Lower lobe of right lung (tissue), 2 donors: ENCODE data around the gene ZNF469. TPM values are rescaled to one million over a fixed set of nuclear protein-coding genes. Genes with fewer than 3 reads are reported as not detected.
"Not testable (repeated sequence)": the region's sequence is repeated elsewhere in the genome, so short reads cannot be mapped to it uniquely, and the experiment has no call there.

ENCODE experiments used
- ATAC-seq, 2 donors: fragments of 200-7000 bp; cut with Tn5 transposase; one replicate each; pipeline ENCODE4 v1.9.1; 2020 to 2022; ENCODE audit warnings: mild to moderate bottlenecking in 2 of 2, moderate library complexity in 2 of 2
- DNase-seq: peaks from one replicate; pipeline ENCODE4 v3.0.0-alpha.2; 2020
- H3K27ac ChIP-seq: fragments of 200-600 bp; one replicate; pipeline ENCODE4 v1.8.0; 2022
- H3K27me3 ChIP-seq: fragments of 200-600 bp; one replicate; pipeline ENCODE4 v1.8.0; 2022; ENCODE audit warnings: low read depth
- H3K36me3 ChIP-seq: fragments of 200-600 bp; one replicate; pipeline ENCODE4 v1.8.0; 2022; ENCODE audit warnings: mild to moderate bottlenecking
- H3K4me1 ChIP-seq: fragments of 200-600 bp; one replicate; pipeline ENCODE4 v1.8.0; 2022
- H3K4me3 ChIP-seq: fragments of 200-600 bp; one replicate; pipeline ENCODE4 v1.8.0; 2022; ENCODE audit warnings: mild to moderate bottlenecking
- H3K9me3 ChIP-seq: fragments of 200-600 bp; one replicate; pipeline ENCODE4 v1.8.0; 2022
- CTCF ChIP-seq: fragments of 200-600 bp; IDR thresholded peaks from one replicate; pipeline ENCODE4 v1.8.0; 2022; ENCODE audit warnings: antibody characterized with exemption, mild to moderate bottlenecking
- intact Hi-C: fragments of 100-400 bp; cut with DNase I; formaldehyde crosslinking; loops from one replicate; pipeline ENCODE4 v1.11.0; 2022
- total RNA-seq: library from RNA; stranded (reverse); fragmentation: NEBNext Ultra II Directional; extraction: Animal tissue kit (Norgen Biotek cat#: 25700); gene quantifications from one replicate; pipeline ENCODE4 v1.2.1, GENCODE V29; 2021
- donor health status: DM: no; HTN: yes; CAD: no; lungs with severe emphysema.

ZNF469 gene
- total RNA-seq, 1 donor from 2014 or later: 2.0 TPM

- Histone ChIP-seq H3K27me3 (no peaks in the 10 kb centered on the region), H3K27ac (no peak overlapping the region), H3K4me1 (no peaks in the 10 kb centered on the region), H3K36me3 (no peaks in the 10 kb centered on the region), H3K9me3 (no peaks in the 10 kb centered on the region), H3K4me3 (no peak overlapping the region)
- no peak for DNase-seq
- TF ChIP-seq CTCF: no peak
- ATAC-seq: no peak
- intact Hi-C loops: no loop called here
Observed at GRCh38 chr16:88408561-88409142, 25.9 kb downstream of the ZNF469 start.

GRCh38 chr16:88409296-88410065 lies 26.7 kb downstream of the ZNF469 start:
- Histone ChIP-seq H3K4me1 (no peaks in the 10 kb centered on the region), H3K4me3 (no peak overlapping the region), H3K27me3 (no peaks in the 10 kb centered on the region), H3K27ac (no peak overlapping the region), H3K36me3 (no peaks in the 10 kb centered on the region), H3K9me3 (no peaks in the 10 kb centered on the region)
- ATAC-seq: no peak
- intact Hi-C loops: no loop called here
- DNase-seq: no peak
- TF ChIP-seq CTCF: no peak

GRCh38 chr16:88410297-88410968 lies 27.7 kb downstream of the ZNF469 start:
- DNase-seq, H3K36me3 ChIP-seq, intact Hi-C loops, H3K4me3 ChIP-seq, H3K9me3 ChIP-seq, H3K4me1 ChIP-seq, H3K27ac ChIP-seq, ATAC-seq, H3K27me3 ChIP-seq: not testable (repeated sequence)

- Histone ChIP-seq H3K4me1 (no peaks in the 10 kb centered on the region), H3K4me3 (no peak overlapping the region), H3K9me3 (no peaks in the 10 kb centered on the region), H3K36me3 (no peaks in the 10 kb centered on the region), H3K27ac (no peak overlapping the region), H3K27me3 (no peaks in the 10 kb centered on the region)
- DNase-seq (no peak), ATAC-seq (no peak)
- TF ChIP-seq CTCF: no peak
- intact Hi-C loops: no loop called here
Observed at GRCh38 chr16:88411951-88412576, 29.3 kb downstream of the ZNF469 start.

GRCh38 chr16:88412766-88413165 lies 30.0 kb downstream of the ZNF469 start:
- ATAC-seq: no peak
- no peaks in the 10 kb centered on the region for H3K27me3 ChIP-seq
- H3K4me3 ChIP-seq: no peak overlapping the region
- DNase-seq: no peak
- TF ChIP-seq CTCF: no peak
- H3K36me3 ChIP-seq: no peaks in the 10 kb centered on the region
- H3K27ac ChIP-seq: no peak overlapping the region
- intact Hi-C loops: no loop called here
- H3K9me3 ChIP-seq: no peaks in the 10 kb centered on the region
- H3K4me1 ChIP-seq: no peaks in the 10 kb centered on the region
